RWPE1 (cell line): ENCODE data around the gene EFNA5.

Experiments used
- CTCF ChIA-PET: fragments of 350-600 bp; sonication (Branson Sonifier 250); formaldehyde crosslinking; extraction: SDS; loops from one replicate; lab custom pipeline; 2021; lab: Yijun Ruan, JAX
- POLR2A ChIA-PET: fragments of 400-600 bp; formaldehyde crosslinking; extraction: SDS; loops from one replicate; lab custom pipeline; 2020; ENCODE audit warnings: antibody characterized with exemption; ENCODE audit not compliant: low non-redundant PET; lab: Yijun Ruan, JAX
- DNase-seq: peaks from one replicate; pipeline ENCODE4 v3.0.0; 2012; ENCODE audit warnings: low spot score
- H3K27ac ChIP-seq: fragments of 450-650 bp; 2 replicates; pipeline ENCODE4 v1.5.1; 2017
- CTCF ChIP-seq: fragments of 450-650 bp; conservative IDR thresholded peaks from 2 replicates; pipeline ENCODE4 v1.5.1; 2017; ENCODE audit warnings: low read depth, mild to moderate bottlenecking

EFNA5 gene

GRCh38 chr5:107571621-107572536, 98.9 kb downstream of the EFNA5 start:
- H3K27ac ChIP-seq: peak overlapping the region; percentile 84
- DNase-seq: peak; percentile 97
- POLR2A ChIA-PET: interaction anchor here (0.8 kb wide), 1 partner anchor 15 kb away, joined by 3 read pairs; no protein-coding TSS in a partner anchor
- peak; percentile 97 for TF ChIP-seq CTCF
- CTCF ChIA-PET: interaction anchor here (0.6 to 1.7 kb wide), 29 partner anchors 14 to 725 kb away, joined by 3 to 9 read pairs (median 4); no protein-coding TSS in a partner anchor

- ChIA-PET POLR2A (no interaction called here), CTCF (interaction anchor here (0.6 to 1.7 kb wide), 12 partner anchors 14 to 1851 kb away, joined by 3 to 9 read pairs (median 4); no protein-coding TSS in a partner anchor)
- H3K27ac ChIP-seq: peak overlapping the region; percentile 84
- TF ChIP-seq CTCF: no peak
- DNase-seq: no peak
Observed at GRCh38 chr5:107570805-107571531, 99.8 kb downstream of the EFNA5 start.

DNA sequence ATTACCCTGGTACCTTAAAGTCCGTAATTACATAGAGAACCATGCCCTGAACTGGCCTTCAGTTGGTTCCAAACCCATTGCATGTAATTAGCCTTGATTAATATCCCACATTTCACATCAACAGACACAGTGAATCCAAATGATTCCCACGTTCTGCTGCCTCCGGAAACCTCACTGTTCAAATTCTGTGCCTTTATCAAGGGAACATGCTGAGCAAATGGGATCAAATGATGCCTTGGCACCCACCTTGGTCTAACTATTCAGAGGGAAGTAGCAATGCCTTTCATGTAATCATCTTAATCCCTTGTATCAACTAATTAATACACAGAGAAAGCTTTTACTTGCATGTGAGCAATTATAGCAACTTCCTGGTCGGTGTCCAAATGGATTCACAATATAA, 100.6 kb downstream of the EFNA5 start:
- CTCF ChIA-PET: interaction anchor here (1.4 kb wide), 1 partner anchor 100 kb away, joined by 5 read pairs; no protein-coding TSS in a partner anchor
- TF ChIP-seq CTCF: no peak
- DNase-seq: no peak
- no peak overlapping the region for H3K27ac ChIP-seq
- POLR2A ChIA-PET: no interaction called here

DNA sequence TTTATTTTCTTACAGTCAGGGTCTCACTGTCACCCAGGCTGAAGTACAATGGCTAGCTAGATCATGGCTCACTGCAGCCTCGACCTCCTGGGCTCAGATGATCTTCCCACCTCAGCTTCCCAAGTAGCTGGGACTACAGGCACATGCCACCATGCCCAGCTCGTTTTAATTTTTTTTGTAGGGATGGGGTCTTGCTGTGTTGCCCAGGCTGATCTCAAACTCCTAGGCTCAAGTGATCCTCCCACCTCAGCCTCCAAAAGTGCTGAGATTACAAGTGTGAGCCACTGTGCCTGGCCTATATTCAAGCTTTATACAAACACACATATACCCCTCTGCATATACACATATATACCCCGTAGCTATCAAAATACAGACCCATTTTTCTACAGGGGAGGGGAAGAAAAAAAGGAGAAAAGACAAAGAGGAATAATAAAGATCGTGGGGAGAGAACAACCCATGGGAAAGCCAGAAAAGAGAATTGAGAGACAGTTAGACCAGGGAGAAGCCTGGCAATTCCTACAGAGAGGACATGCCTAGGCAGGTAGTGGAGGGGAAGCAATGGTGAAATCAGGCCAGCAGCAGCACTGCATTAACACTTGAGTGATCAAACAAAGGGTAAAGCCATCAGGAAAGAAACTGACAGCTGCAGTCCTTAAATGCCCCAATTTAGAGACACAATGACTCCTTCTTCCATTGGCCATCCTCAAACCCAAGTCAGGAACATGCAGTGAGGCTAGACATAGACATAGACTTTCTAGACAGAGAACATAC, 102.7 kb downstream of the EFNA5 start:
- peak; percentile 72 for DNase-seq
- TF ChIP-seq CTCF: no peak
- CTCF ChIA-PET: interaction anchor here (0.8 to 1.3 kb wide), 2 partner anchors 10 to 14 kb away, joined by 4 to 6 read pairs; no protein-coding TSS in a partner anchor
- POLR2A ChIA-PET: no interaction called here
- peak overlapping the region; percentile 80 for H3K27ac ChIP-seq

GRCh38 chr5:107566986-107567385, 103.8 kb downstream of the EFNA5 start:
- DNase-seq: no peak
- TF ChIP-seq CTCF: no peak
- no peak overlapping the region for H3K27ac ChIP-seq
- ChIA-PET CTCF (no interaction called here), POLR2A (no interaction called here)
